Peyer's patch (tissue), 4 donors: ENCODE data around the gene CEP78. TPM values are rescaled to one million over a fixed set of nuclear protein-coding genes. Genes with fewer than 3 reads are reported as not detected.

Experiments
- DNase-seq, 3 donors: peaks; one replicate each; pipeline ENCODE4 v3.0.0-alpha.2; 2017 to 2019
- H3K27ac ChIP-seq, 4 donors: fragments of 200-600 bp; sonication (generic); one replicate each; pipeline ENCODE4 v1.5.1; 2016 to 2019
- H3K27me3 ChIP-seq, 2 donors: fragments of 200-600 bp; sonication (generic); one replicate each; pipeline ENCODE4 v1.5.1; 2019
- H3K36me3 ChIP-seq, 3 donors: fragments of 200-600 bp; sonication (generic); one replicate each; pipeline ENCODE4 v1.5.1; 2016 to 2019
- H3K4me1 ChIP-seq, 4 donors: fragments of 200-600 bp; sonication (generic); one replicate each; pipeline ENCODE4 v1.5.1; 2016 to 2019
- H3K4me3 ChIP-seq, 4 donors: fragments of 200-600 bp; sonication (generic); 1 replicate in 3 of 4; 2 replicates in 1 of 4; pipeline ENCODE4 v1.5.1; 2016 to 2019; ENCODE audit warnings: mild to moderate bottlenecking in 1 of 4
- H3K9me3 ChIP-seq, 4 donors: fragments of 200-600 bp; sonication (generic); one replicate each; pipeline ENCODE4 v1.5.1; 2016 to 2019; ENCODE audit warnings: mild to moderate bottlenecking in 1 of 4
- CTCF ChIP-seq, 6 experiments: fragments of 450-650 bp in 4 of 6; fragments of 200-600 bp in 2 of 6; sonication (generic) in 1 of 6; IDR thresholded peaks; one replicate each; pipeline ENCODE4 v1.5.1; 2017 to 2019; ENCODE audit warnings: antibody characterized with exemption in 6 of 6, mild to moderate bottlenecking in 3 of 6, moderate library complexity in 1 of 6
- POLR2A ChIP-seq, 2 donors: fragments of 450-650 bp; IDR thresholded peaks; one replicate each; pipeline ENCODE4 v1.5.1; 2017; ENCODE audit warnings: antibody characterized with exemption in 2 of 2, mild to moderate bottlenecking in 2 of 2, moderate library complexity in 2 of 2
- total RNA-seq, 4 donors: library from RNA; depleted of rRNA; stranded (reverse); fragments of >200 nt; gene quantifications; one replicate each; pipeline ENCODE4 v1.1.0, GENCODE V29; 2016

The CEP78 gene
- total RNA-seq: 10 to 100 TPM in 1 of 4 donors, 1 to 10 TPM in 3; 5.4 to 19.0 (median 6.5) TPM

DNA sequence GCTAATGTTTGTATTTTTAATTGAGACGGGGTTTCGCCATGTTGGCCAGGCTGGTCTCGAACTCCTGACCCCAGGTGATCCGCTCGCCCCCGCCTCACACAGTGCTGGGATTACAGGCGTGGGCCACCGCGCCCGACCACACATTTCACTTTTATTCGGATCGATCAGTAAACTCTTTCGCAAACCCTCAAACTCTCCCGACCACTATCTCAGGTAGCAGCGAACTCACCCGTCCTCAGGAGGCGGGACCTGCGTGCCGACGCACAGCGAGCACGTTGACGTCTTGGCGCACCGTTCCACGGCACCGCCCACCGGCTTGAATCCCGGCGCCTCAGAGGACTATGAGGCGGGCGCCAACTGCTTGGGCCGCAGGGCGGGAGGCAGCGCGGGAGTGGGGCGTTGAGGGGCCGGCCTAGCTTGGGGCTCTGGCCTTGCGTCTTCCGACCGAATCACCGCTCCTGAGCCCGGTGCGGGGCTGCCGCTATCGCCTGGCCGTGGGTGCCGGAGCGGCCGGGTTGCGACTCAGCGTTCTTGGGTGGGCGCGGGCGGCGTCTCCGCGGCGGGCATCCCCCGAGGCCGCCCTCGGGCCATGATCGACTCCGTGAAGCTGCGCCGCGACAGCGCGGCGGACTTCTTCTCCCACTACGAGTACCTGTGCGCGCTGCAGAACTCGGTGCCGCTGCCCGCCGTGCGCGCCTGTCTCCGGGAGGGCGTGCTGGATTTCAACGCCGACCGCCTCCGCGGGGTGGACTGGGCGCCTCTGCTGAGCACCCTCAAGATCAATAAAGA lies at the start of gene CEP78:
TSS of gene CEP78 (plus strand) at position 314 of the 789 bp plus-strand sequence. CDS start at position 590, 276 bp downstream.
- Histone ChIP-seq H3K27me3 (no peaks in the 10 kb centered on the region), H3K4me1 (peaks cover 0 to 6% (median 0%) of the 10 kb centered on the region in 4 donors), H3K9me3 (no peaks in the 10 kb centered on the region), H3K4me3 (peak within 1 kb of the TSS; percentile 83 to 96 (median 92)), H3K36me3 (no peaks in the 10 kb centered on the region), H3K27ac (peak within 1 kb of the TSS; percentile 69 to 89 (median 82))
- DNase-seq: peak; percentile 86 to 96 (median 93)
- TF ChIP-seq POLR2A (IDR thresholded peaks at IDR 0.05) (peak; percentile 33 to 74), CTCF (IDR thresholded peaks at IDR 0.05) (peak in 1 of 6 experiments; percentile 3)

- Histone ChIP-seq H3K36me3 (no peaks in the 10 kb centered on the region), H3K4me3 (no peak overlapping the region), H3K4me1 (no peaks in the 10 kb centered on the region), H3K27me3 (no peaks in the 10 kb centered on the region), H3K9me3 (no peaks in the 10 kb centered on the region), H3K27ac (no peak overlapping the region)
- DNase-seq: no peak
- TF ChIP-seq CTCF (IDR thresholded peaks at IDR 0.05) (no peak), POLR2A (IDR thresholded peaks at IDR 0.05) (no peak)
Measured at GRCh38 chr9:78187763-78188484, 48.0 kb upstream of the CEP78 start.

DNA sequence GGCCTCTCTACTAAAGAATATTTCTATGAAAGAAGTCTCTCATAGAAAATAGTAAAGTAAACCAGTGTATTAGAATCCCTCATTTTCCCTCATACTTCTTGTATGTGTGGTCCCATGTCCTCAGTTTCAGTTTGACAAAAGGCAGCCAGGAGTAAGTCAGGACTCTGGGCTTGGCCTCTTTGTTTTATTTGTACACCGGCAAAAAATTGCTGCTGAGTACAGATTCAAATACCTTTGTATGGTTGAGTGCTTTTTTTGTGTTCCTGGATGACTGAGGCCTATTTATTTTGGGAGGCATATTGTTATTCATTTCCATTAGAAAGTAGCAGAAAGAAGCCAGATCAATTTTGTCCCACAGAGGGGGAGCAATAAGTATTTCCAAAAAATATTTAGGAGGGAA lies 47.3 kb upstream of the CEP78 start:
- H3K36me3 ChIP-seq: no peaks in the 10 kb centered on the region
- no peaks in the 10 kb centered on the region for H3K4me1 ChIP-seq
- no peak overlapping the region for H3K27ac ChIP-seq
- TF ChIP-seq CTCF (IDR thresholded peaks at IDR 0.05): no peak
- no peak for TF ChIP-seq POLR2A (IDR thresholded peaks at IDR 0.05)
- H3K9me3 ChIP-seq: no peaks in the 10 kb centered on the region
- DNase-seq: no peak
- no peaks in the 10 kb centered on the region for H3K27me3 ChIP-seq
- no peak overlapping the region for H3K4me3 ChIP-seq

- H3K36me3 ChIP-seq: no peaks in the 10 kb centered on the region
- no peak for DNase-seq
- TF ChIP-seq CTCF (IDR thresholded peaks at IDR 0.05): no peak
- no peak for TF ChIP-seq POLR2A (IDR thresholded peaks at IDR 0.05)
- H3K9me3 ChIP-seq: no peaks in the 10 kb centered on the region
- H3K4me3 ChIP-seq: no peak overlapping the region
- H3K4me1 ChIP-seq: no peaks in the 10 kb centered on the region
- H3K27me3 ChIP-seq: no peaks in the 10 kb centered on the region
- H3K27ac ChIP-seq: no peak overlapping the region
Measured at GRCh38 chr9:78189001-78189400, 46.9 kb upstream of the CEP78 start.

DNA sequence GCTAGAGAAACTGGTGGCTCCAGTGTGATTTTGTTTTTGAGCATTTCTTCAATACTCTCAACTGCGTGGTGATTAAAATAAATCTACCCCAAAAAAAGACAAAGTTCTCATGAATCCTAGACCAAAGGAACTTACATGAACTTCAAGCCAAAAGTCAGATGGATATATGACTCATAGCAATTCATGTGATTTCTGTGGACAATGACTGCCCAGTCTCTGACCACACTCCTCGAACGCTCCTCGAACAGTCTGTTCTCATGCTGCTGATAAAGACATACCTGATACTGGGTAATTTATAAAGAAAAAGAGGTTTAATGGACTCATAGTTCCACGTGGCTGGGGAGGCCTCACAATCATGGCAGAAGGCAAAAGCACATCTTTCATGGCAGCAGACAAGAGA lies 46.4 kb upstream of the CEP78 start:
- H3K36me3 ChIP-seq: no peaks in the 10 kb centered on the region
- H3K27ac ChIP-seq: no peak overlapping the region
- no peak overlapping the region for H3K4me3 ChIP-seq
- TF ChIP-seq CTCF (IDR thresholded peaks at IDR 0.05) (no peak), POLR2A (IDR thresholded peaks at IDR 0.05) (no peak)
- DNase-seq: no peak
- H3K9me3 ChIP-seq: no peaks in the 10 kb centered on the region
- no peaks in the 10 kb centered on the region for H3K27me3 ChIP-seq
- no peaks in the 10 kb centered on the region for H3K4me1 ChIP-seq
